Left kidney (tissue), 2 donors: ENCODE results near the gene SLC38A2. TPM values are rescaled to one million over a fixed set of nuclear protein-coding genes. Genes with fewer than 3 reads are reported as not detected.
"Not testable (repeated sequence)": the region's sequence is repeated elsewhere in the genome, so short reads cannot be mapped to it uniquely, and the experiment has no call there.

Source experiments
- DNase-seq: peaks from one replicate; pipeline ENCODE4 v3.0.0-alpha.2; 2013
- polyA plus RNA-seq: library from polyadenylated mRNA; unstranded; fragments of 120-200 nt; gene quantifications from one replicate; pipeline ENCODE4 v1.2.1, GENCODE V29; 2013; ENCODE audit not compliant: insufficient read length

The SLC38A2 gene
- polyA plus RNA-seq, 1 donor, result 239 TPM

DNA sequence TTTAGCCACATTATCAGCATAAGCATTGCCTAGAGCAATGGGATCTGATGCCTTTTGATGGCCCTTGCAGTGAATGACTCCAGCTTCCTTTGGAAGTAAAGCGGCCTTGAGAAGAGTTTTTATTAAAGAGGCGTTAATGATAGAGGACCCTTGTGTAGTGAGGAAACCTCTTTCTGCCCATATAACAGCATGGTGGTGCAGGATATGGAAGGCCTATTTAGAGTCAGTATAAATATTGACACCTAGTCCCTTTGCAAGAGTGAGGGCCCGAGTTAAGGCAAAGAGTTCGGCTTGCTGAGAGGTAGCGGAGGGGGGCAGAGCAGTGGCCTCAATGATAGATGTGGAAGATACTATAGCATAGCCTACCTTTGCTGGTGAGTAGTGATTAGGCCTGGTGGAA lies 47.5 kb downstream of the SLC38A2 start:
- DNase-seq, result not testable (repeated sequence)

DNA sequence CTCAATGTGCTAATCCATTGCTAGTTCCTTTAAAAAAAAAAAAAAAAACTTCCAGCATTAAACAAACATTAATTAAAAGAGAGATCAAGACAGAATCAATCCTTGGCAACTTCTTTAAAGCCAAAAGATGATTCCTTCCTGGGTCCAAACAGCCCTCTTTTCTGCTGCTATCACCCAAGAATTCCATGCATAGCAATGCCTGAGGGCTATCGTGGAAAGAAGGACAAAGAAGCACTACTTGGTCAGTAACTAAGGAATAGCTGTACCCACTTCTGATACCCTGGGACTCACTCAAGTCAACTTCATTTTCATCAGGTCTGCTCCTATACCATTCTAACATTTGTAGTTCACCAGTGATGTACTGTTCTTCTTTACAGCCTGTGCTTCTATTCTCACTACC lies 51.8 kb downstream of the SLC38A2 start:
- no peak for DNase-seq

DNA sequence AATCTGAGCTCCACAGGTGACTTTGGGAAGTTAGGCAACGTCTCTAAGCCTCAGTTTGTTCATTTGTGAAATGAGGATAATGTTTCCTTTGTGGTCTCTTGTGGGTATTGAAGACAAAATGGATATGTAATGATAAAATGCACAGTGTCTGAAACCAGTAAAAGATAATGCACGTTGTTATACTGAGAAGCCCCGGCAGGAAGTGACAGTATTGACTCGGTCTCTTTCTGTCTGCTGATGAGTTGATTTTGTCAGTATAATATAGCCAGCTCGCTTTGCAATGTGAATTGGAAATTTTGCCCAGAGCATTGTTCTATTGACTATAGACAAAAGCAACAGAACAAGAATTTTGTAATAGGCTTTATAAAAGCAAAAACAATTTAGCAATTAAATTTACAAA lies 54.5 kb downstream of the SLC38A2 start:
- DNase-seq, result no peak

Other genes with a start within 250 kb of the SLC38A2 start
- gene SLC38A1, start 103.7 kb downstream of the SLC38A2 start, polyA plus RNA-seq, result 76.6 TPM